HepG2 (cell line): Measurements from ENCODE around the gene RNF149. TPM values are rescaled to one million over a fixed set of nuclear protein-coding genes. Genes with fewer than 3 reads are reported as not detected.

ENCODE experiments used
- ATF5 ChIP-seq: sonication (generic); formaldehyde crosslinking; IDR thresholded peaks from 2 replicates; pipeline ENCODE4 v1.4.0; 2020; ENCODE audit warnings: mild to moderate bottlenecking, low read depth, missing genetic modification reagents
- FOXO1 ChIP-seq: sonication (generic); formaldehyde crosslinking; IDR thresholded peaks from 2 replicates; pipeline ENCODE4 v1.4.0; 2020; ENCODE audit warnings: missing genetic modification reagents
- NCOA5 ChIP-seq: sonication (generic); formaldehyde crosslinking; IDR thresholded peaks from 2 replicates; pipeline ENCODE4 v1.4.0; 2020; ENCODE audit warnings: missing genetic modification reagents
- NFE2 ChIP-seq: sonication (generic); formaldehyde crosslinking; IDR thresholded peaks from 2 replicates; pipeline ENCODE4 v1.4.0; 2020; ENCODE audit warnings: missing genetic modification reagents
- PITX1 ChIP-seq: sonication (generic); formaldehyde crosslinking; IDR thresholded peaks from 2 replicates; pipeline ENCODE4 v1.5.1; 2020; ENCODE audit warnings: mild to moderate bottlenecking, missing genetic modification reagents
- PPARG ChIP-seq: conservative IDR thresholded peaks from 2 replicates; pipeline ENCODE4 v1.6.1; 2016; ENCODE audit warnings: missing biosample characterization, missing genetic modification reagents
- PREB ChIP-seq: sonication (generic); formaldehyde crosslinking; IDR thresholded peaks from 2 replicates; pipeline ENCODE4 v1.4.0; 2020; ENCODE audit warnings: missing genetic modification reagents
- PRMT3 ChIP-seq: sonication (generic); formaldehyde crosslinking; IDR thresholded peaks from 2 replicates; pipeline ENCODE4 v1.8.1; 2022; ENCODE audit warnings: low read depth, mild to moderate bottlenecking, moderate library complexity, missing genetic modification reagents, borderline replicate concordance
- THAP7 ChIP-seq: sonication (generic); formaldehyde crosslinking; IDR thresholded peaks from 2 replicates; pipeline ENCODE4 v1.8.1; 2023; ENCODE audit warnings: mild to moderate bottlenecking, missing genetic modification reagents
- TOPORS ChIP-seq: sonication (generic); formaldehyde crosslinking; IDR thresholded peaks from 2 replicates; pipeline ENCODE4 v1.8.0; 2023; ENCODE audit warnings: mild to moderate bottlenecking, missing genetic modification reagents
- ZEB1 ChIP-seq: IDR thresholded peaks from 2 replicates; pipeline ENCODE4 v1.6.1; 2012; ENCODE audit warnings: mild to moderate bottlenecking, low read depth, inconsistent platforms; ENCODE audit not compliant: insufficient replicate concordance
- ZNF121 ChIP-seq: sonication (generic); formaldehyde crosslinking; IDR thresholded peaks from 2 replicates; pipeline ENCODE4 v1.5.0; 2020; ENCODE audit warnings: mild to moderate bottlenecking, missing genetic modification reagents
- ZNF263 ChIP-seq: sonication (generic); formaldehyde crosslinking; IDR thresholded peaks from 2 replicates; pipeline ENCODE4 v1.4.0; 2020; ENCODE audit warnings: missing genetic modification reagents
- ZNF274 ChIP-seq: sonication (generic); formaldehyde crosslinking; IDR thresholded peaks from 2 replicates; pipeline ENCODE4 v1.5.1; 2020; ENCODE audit warnings: mild to moderate bottlenecking, missing genetic modification reagents
- ZNF687 ChIP-seq: sonication (generic); formaldehyde crosslinking; IDR thresholded peaks from 2 replicates; pipeline ENCODE4 v1.5.1; 2020; ENCODE audit warnings: mild to moderate bottlenecking, missing genetic modification reagents, moderate library complexity
- ZNF747 ChIP-seq: sonication (generic); formaldehyde crosslinking; IDR thresholded peaks from 2 replicates; pipeline ENCODE4 v1.8.1; 2023; ENCODE audit warnings: missing genetic modification reagents, mild to moderate bottlenecking, borderline replicate concordance
- polyA plus RNA-seq, 8 experiments: library from polyadenylated mRNA; depleted of rRNA in 3 of 8; stranded (reverse) in 7 of 8; unstranded in 1 of 8; fragments of >200 nt; fragmentation: Illumina TruSeq in 4 of 8; extraction: Trizol in 4 of 8; gene quantifications; 2 replicates each; pipeline versions ENCODE4 v1.2.1 to v1.2.3, GENCODE V29; 2011 to 2016; ENCODE audit warnings: low read depth in 4 of 8, missing spikeins in 1 of 8, mixed read lengths in 1 of 8; ENCODE audit not compliant: insufficient read depth in 1 of 8
- total RNA-seq, 5 experiments: library from RNA; depleted of rRNA; stranded (reverse); fragments of >200 nt; fragmentation: Illumina TruSeq; extraction: Trizol; gene quantifications; 2 replicates each; pipeline ENCODE4 v1.2.3, GENCODE V29; 2016; ENCODE audit warnings: low read depth in 1 of 5

The RNF149 gene
- total and polyA plus RNA-seq, 2 of the 13 experiments (the other 11 are each of a cell fraction or from before 2014, with no cell fraction given) = 87.6 to 109 TPM

GRCh38 chr2:101330253-101330933 lies 21.9 kb upstream of the RNF149 start (continued):
- TF ChIP-seq THAP7 (CRISPR knock-in tag) = no peak; the same call in 1 of the 2 replicates
- TF ChIP-seq NFE2 (CRISPR knock-in tag) = no peak
- no peak for TF ChIP-seq ZNF747 (CRISPR knock-in tag)
- TF ChIP-seq PREB = no peak
- no peak for TF ChIP-seq PRMT3 (CRISPR knock-in tag)
- TF ChIP-seq ATF5 = no peak
- 0 out of 2 replicates have a peak, but pooled peaks have one; percentile 48 for TF ChIP-seq TOPORS
- TF ChIP-seq NCOA5 = no peak
- TF ChIP-seq ZEB1 = peak; percentile 61
- TF ChIP-seq PITX1 (CRISPR knock-in tag) = no peak; the same call in 1 of the 2 replicates
- no peak for TF ChIP-seq ZNF121 (CRISPR knock-in tag)
- TF ChIP-seq PPARG (CRISPR knock-in tag) = peak; percentile 67
- peak; percentile 97 for TF ChIP-seq ZNF687 (CRISPR knock-in tag)
- TF ChIP-seq ZNF263 (CRISPR knock-in tag) = peak; percentile 25; the same call in 1 of the 2 replicates
- peak; percentile 54; the same call in 1 of the 2 replicates for TF ChIP-seq ZNF274 (CRISPR knock-in tag)
- TF ChIP-seq FOXO1 (CRISPR knock-in tag) = peak; percentile 47; the same call in 1 of the 2 replicates
